GM12878 (cell line): ENCODE measurements around the gene TACSTD2. TPM values are rescaled to one million over a fixed set of nuclear protein-coding genes. Genes with fewer than 3 reads are reported as not detected.

Experiments
- ATAC-seq: fragments of 200-7000 bp; cut with Tn5 transposase; 3 replicates; pipeline ENCODE4 v1.9.1; 2020; ENCODE audit warnings: mild to moderate bottlenecking, moderate library complexity
- BruUV-seq: library from RNA; stranded (reverse); fragments of 400-500 nt; replicated peaks from 2 replicates; lab custom pipeline; 2021; lab: Mats Ljungman, UMichigan
- CTCF ChIA-PET: fragments of 300-600 bp; sonication (Branson Sonifier 250); formaldehyde crosslinking; extraction: SDS; loops from one replicate; lab custom pipeline; 2021; ENCODE audit warnings: inconsistent platforms; lab: Yijun Ruan, JAX
- POLR2A ChIA-PET: fragments of 350-600 bp; formaldehyde crosslinking; extraction: SDS; loops from one replicate; lab custom pipeline; 2021; ENCODE audit warnings: inconsistent platforms; lab: Charles Lee
- RAD21 ChIA-PET: fragments of 300-600 bp; sonication (Branson Sonifier 250); formaldehyde crosslinking; loops from one replicate; lab custom pipeline; 2023; ENCODE audit warnings: antibody characterized with exemption; ENCODE audit not compliant: unreplicated experiment; lab: Charles Lee
- SMC1A ChIA-PET: fragments of 300-600 bp; sonication (Branson Sonifier 250); formaldehyde crosslinking; loops from one replicate; lab custom pipeline; 2023; ENCODE audit not compliant: unreplicated experiment, uncharacterized antibody; lab: Charles Lee
- DNase-seq: peaks from one replicate; pipeline ENCODE4 v3.0.0-alpha.2; 2011; ENCODE audit warnings: low read depth, low spot score
- FAIRE-seq: peaks from 3 replicates; lab custom pipeline; 2011; peaks lifted over from hg19 to GRCh38; lab: Jason Lieb, UNC
- H2AFZ ChIP-seq: 2 replicates; pipeline ENCODE4 v1.6.0; 2011; ENCODE audit warnings: low read depth, low read length, control low read depth; ENCODE audit not compliant: control insufficient read depth
- H3K27ac ChIP-seq: 2 replicates; pipeline ENCODE4 v1.5.1; 2011; ENCODE audit warnings: control low read depth; ENCODE audit not compliant: control insufficient read depth, insufficient read depth
- H3K27me3 ChIP-seq, 2 experiments: replicated peaks in 1 of 2; 2 replicates each; pipeline versions ENCODE4 v1.6.0 to v1.6.1; 2011; ENCODE audit warnings: low read length in 1 of 2; ENCODE audit not compliant: control insufficient read depth in 2 of 2, insufficient read depth in 2 of 2
- H3K36me3 ChIP-seq, 2 experiments: 2 replicates each; pipeline ENCODE4 v1.5.1; 2011; ENCODE audit warnings: low read length in 1 of 2; ENCODE audit not compliant: control insufficient read depth in 2 of 2, insufficient read depth in 2 of 2
- H3K4me1 ChIP-seq: 2 replicates; pipeline ENCODE4 v1.6.1; 2011; ENCODE audit warnings: mild to moderate bottlenecking, low read length, moderate library complexity, mixed read lengths; ENCODE audit not compliant: control insufficient read depth, insufficient read depth
- H3K4me2 ChIP-seq: 2 replicates; pipeline ENCODE4 v1.6.0; 2011; ENCODE audit warnings: control low read depth; ENCODE audit not compliant: control insufficient read depth, insufficient read depth
- H3K4me3 ChIP-seq: fragments of 200-600 bp; sonication (generic); 2 replicates; pipeline ENCODE4 v1.5.1; 2016
- H3K79me2 ChIP-seq: 2 replicates; pipeline ENCODE4 v1.6.0; 2011; ENCODE audit warnings: low read length; ENCODE audit not compliant: control insufficient read depth, insufficient read depth
- H3K9ac ChIP-seq: 2 replicates; pipeline ENCODE4 v1.8.0; 2011; ENCODE audit warnings: low read length, control low read depth, mixed read lengths; ENCODE audit not compliant: control insufficient read depth, insufficient read depth
- H3K9me3 ChIP-seq: replicated peaks from 3 replicates; pipeline ENCODE4 v1.5.1; 2011; ENCODE audit warnings: mild to moderate bottlenecking, low read length; ENCODE audit not compliant: control insufficient read depth, insufficient read depth
- H4K20me1 ChIP-seq: 2 replicates; pipeline ENCODE4 v1.6.0; 2011; ENCODE audit not compliant: control insufficient read depth, insufficient read depth
- ATF2 ChIP-seq: IDR thresholded peaks from 2 replicates; pipeline ENCODE4 v1.6.1; 2012; ENCODE audit warnings: low read length, inconsistent platforms
- BCL3 ChIP-seq: IDR thresholded peaks from 2 replicates; pipeline ENCODE4 v1.6.1; 2011; ENCODE audit warnings: borderline replicate concordance, low read depth, mild to moderate bottlenecking, moderate library complexity, low read length; ENCODE audit not compliant: insufficient read depth, poor library complexity, severe bottlenecking
- CREB1 ChIP-seq: IDR thresholded peaks from 2 replicates; pipeline ENCODE4 v1.6.1; 2012; ENCODE audit warnings: low read depth, mild to moderate bottlenecking, inconsistent platforms
- CTCF ChIP-seq, 3 experiments: IDR thresholded peaks in 2 of 3; conservative IDR thresholded peaks in 1 of 3; 2 replicates each; pipeline ENCODE4 v1.5.1; 2011; ENCODE audit warnings: low read depth in 3 of 3, low read length in 3 of 3, mild to moderate bottlenecking in 3 of 3, control low read depth in 2 of 3, moderate library complexity in 2 of 3, inconsistent platforms in 1 of 3, mixed read lengths in 1 of 3; ENCODE audit not compliant: control insufficient read depth in 2 of 3, insufficient read depth in 1 of 3; ENCODE audit errors: extremely low read depth in 1 of 3
- EED ChIP-seq: sonication (generic); IDR thresholded peaks from 2 replicates; pipeline ENCODE4 v1.6.1; 2016; ENCODE audit warnings: antibody characterized with exemption, low read depth
- EP300 ChIP-seq, 2 experiments: fragments of 150-350 bp in 1 of 2; IDR thresholded peaks; 2 replicates each; pipeline ENCODE4 v1.6.1; 2011 to 2012; ENCODE audit warnings: low read depth in 2 of 2, low read length in 2 of 2, borderline replicate concordance in 1 of 2, improper control_type of control experiment in 1 of 2, inconsistent platforms in 1 of 2; ENCODE audit not compliant: control insufficient read depth in 1 of 2
- HDAC6 ChIP-seq: fragments of 200-600 bp; sonication (generic); IDR thresholded peaks from one replicate; pipeline ENCODE4 v1.8.0; 2017; ENCODE audit warnings: antibody characterized with exemption; ENCODE audit not compliant: unreplicated experiment
- IKZF1 ChIP-seq: fragments of 450-650 bp; conservative IDR thresholded peaks from 2 replicates; pipeline ENCODE4 v1.6.1; 2017; ENCODE audit warnings: antibody characterized with exemption, mild to moderate bottlenecking
- IKZF2 ChIP-seq, 2 experiments: fragments of 450-650 bp; IDR thresholded peaks; 2 replicates each; pipeline ENCODE4 v1.6.1; 2017; ENCODE audit warnings: mild to moderate bottlenecking in 2 of 2, moderate library complexity in 2 of 2
- MYC ChIP-seq: IDR thresholded peaks from 2 replicates; pipeline ENCODE4 v1.6.1; 2011; ENCODE audit warnings: mild to moderate bottlenecking, low read length, moderate library complexity, inconsistent platforms; ENCODE audit not compliant: insufficient read depth, insufficient replicate concordance, insufficient read length, severe bottlenecking
- NFYB ChIP-seq: IDR thresholded peaks from 2 replicates; pipeline ENCODE4 v1.6.1; 2011; ENCODE audit warnings: low read depth, mild to moderate bottlenecking, low read length, improper control_type of control experiment, moderate library complexity; ENCODE audit not compliant: insufficient read depth
- RUNX3 ChIP-seq: IDR thresholded peaks from 2 replicates; pipeline ENCODE4 v1.6.1; 2012; ENCODE audit warnings: low read length, inconsistent platforms
- SP1 ChIP-seq: IDR thresholded peaks from one replicate; pipeline ENCODE4 v1.6.1; 2011; ENCODE audit warnings: low read depth, low read length
- SPI1 ChIP-seq: IDR thresholded peaks from 2 replicates; pipeline ENCODE4 v1.6.1; 2011; ENCODE audit warnings: low read depth, mild to moderate bottlenecking, low read length, moderate library complexity, borderline replicate concordance; ENCODE audit not compliant: insufficient read depth
- SUZ12 ChIP-seq: fragments of 200-600 bp; sonication (generic); IDR thresholded peaks from one replicate; pipeline ENCODE4 v1.6.1; 2018; ENCODE audit warnings: antibody characterized with exemption, mild to moderate bottlenecking; ENCODE audit not compliant: unreplicated experiment
- ZBED1 ChIP-seq: IDR thresholded peaks from 2 replicates; pipeline ENCODE4 v1.6.1; 2016; ENCODE audit warnings: borderline replicate concordance
- ZBTB33 ChIP-seq: fragments of 450-650 bp; IDR thresholded peaks from 2 replicates; pipeline ENCODE4 v1.6.1; 2017; ENCODE audit warnings: mild to moderate bottlenecking
- ZNF384 ChIP-seq: IDR thresholded peaks from 2 replicates; pipeline ENCODE4 v1.6.1; 2012; ENCODE audit warnings: low read depth, mild to moderate bottlenecking, low read length, improper control_type of control experiment, borderline replicate concordance
- WGBS: methylation state at CpG from one replicate; pipeline ENCODE4 v1.1.6; 2016; ENCODE audit warnings: low lambda C conversion rate; ENCODE audit not compliant: insufficient replicate concordance, insufficient coverage; ENCODE audit errors: missing lambda C conversion rate; 5-methylcytosine and 5-hydroxymethylcytosine counted together
- in situ Hi-C: fragments of 300-500 bp; cut with MboI; formaldehyde crosslinking; loops from 9 replicates; pipeline ENCODE4 v1.14.3; 2018; ENCODE audit warnings: mixed read lengths
- intact Hi-C: fragments of 100-400 bp; cut with micrococcal nuclease; formaldehyde crosslinking; loops from one replicate; pipeline ENCODE4 v1.14.2; 2022; ENCODE audit not compliant: unreplicated experiment
- polyA plus RNA-seq, 11 experiments: library from polyadenylated mRNA; depleted of rRNA in 4 of 11; unstranded in 6 of 11; stranded (reverse) in 5 of 11; fragments of >200 nt; fragmentation: Nextera tagmentation in 4 of 11; fragmentation: Illumina TruSeq in 1 of 11; extraction: Ambion mirVana in 4 of 11; extraction: Trizol in 1 of 11; gene quantifications; 1 replicate in 1 of 11; 2 replicates in 10 of 11; pipeline versions ENCODE4 v1.2.1 to v1.2.3, GENCODE V29; 2011 to 2016; ENCODE audit warnings: inconsistent platforms in 2 of 11, missing spikeins in 2 of 11, low read depth in 1 of 11
- total RNA-seq, 4 experiments: library from RNA; depleted of rRNA in 3 of 4; stranded (reverse); fragments of >200 nt in 3 of 4; fragmentation: Illumina TruSeq in 1 of 4; extraction: Trizol in 1 of 4; gene quantifications; 2 replicates each; pipeline versions ENCODE4 v1.2.1 to v1.2.3, GENCODE V29; 2013 to 2021

TACSTD2 gene
- total and polyA plus RNA-seq, 10 of the 15 experiments (the other 5 are each of a cell fraction or from before 2014, with no cell fraction given) = 0.56 to 9.4 (median 3.7) TPM

- 44% methylated on average over 3 of the region's 3 CpGs for WGBS
- FAIRE-seq = no peak
- ATAC-seq = no peak
These were observed 44.3 kb upstream of the TACSTD2 start for GRCh38 chr1:58621391-58621790.

More at GRCh38 chr1:58621391-58621790, 44.3 kb upstream of the TACSTD2 start:
- no TSS peak for BruUV-seq
- no peak overlapping the region for H2AFZ ChIP-seq
- in situ Hi-C loops = no loop called here
- no peak overlapping the region for H3K4me3 ChIP-seq
- ChIA-PET SMC1A (interaction anchor here (0.6 to 1.8 kb wide), 2 partner anchors 47 to 72 kb away, joined by 3 to 6 read pairs; no protein-coding TSS in a partner anchor), RAD21 (interaction anchor here (1.6 kb wide), 1 partner anchor 38 kb away, joined by 3 read pairs; no protein-coding TSS in a partner anchor), CTCF (no interaction called here), POLR2A (no interaction called here)
- no peaks in the 10 kb centered on the region for H3K9me3 ChIP-seq
- no peak overlapping the region for H3K9ac ChIP-seq
- no peaks in the 10 kb centered on the region for H4K20me1 ChIP-seq
- DNase-seq = no peak
- H3K27ac ChIP-seq = no peak overlapping the region
- H3K4me1 ChIP-seq = no peaks in the 10 kb centered on the region
- intact Hi-C loops = no loop called here
- no peaks in the 10 kb centered on the region for H3K27me3 ChIP-seq
- no peaks in the 10 kb centered on the region for H3K36me3 ChIP-seq
- H3K4me2 ChIP-seq = no peak overlapping the region
- TF ChIP-seq ZNF384 = no peak
- TF ChIP-seq IKZF1 = 0 out of 2 replicates have a peak, but pooled peaks have one; percentile 11
- TF ChIP-seq IKZF2 (IDR thresholded peaks at IDR 0.05) = 0 out of 4 replicates have a peak, but pooled peaks have one; percentile 12 to 16
- no peak for TF ChIP-seq SP1
- TF ChIP-seq EED = no peak
- no peak for TF ChIP-seq CREB1
- TF ChIP-seq RUNX3 = peak; percentile 20; the same call in 1 of the 2 replicates
- TF ChIP-seq NFYB = no peak
- no peak for TF ChIP-seq ZBED1
- peak; percentile 82 for TF ChIP-seq SPI1
- no peak for TF ChIP-seq CTCF (IDR thresholded peaks at IDR 0.05 in 2 of 3, conservative IDR thresholded peaks at IDR 0.05 in 1 of 3; ENCODE audit: control insufficient read depth in 2 of 3, extremely low read depth in 1 of 3, insufficient read depth in 1 of 3, low read depth in 3 of 3, low read length in 3 of 3)
- no peak for TF ChIP-seq HDAC6
- TF ChIP-seq MYC = no peak
- TF ChIP-seq BCL3 = no peak
- no peak for TF ChIP-seq ZBTB33
- TF ChIP-seq SUZ12 = no peak
- TF ChIP-seq ATF2 = no peak
- TF ChIP-seq EP300 (IDR thresholded peaks at IDR 0.05; ENCODE audit: borderline replicate concordance in 1 of 2, control insufficient read depth in 1 of 2, low read depth in 2 of 2, low read length in 2 of 2) = no peak
- H3K79me2 ChIP-seq = no peaks in the 10 kb centered on the region
